HCT116 (cell line): Measurements from ENCODE around the gene ENDOD1. TPM values are rescaled to one million over a fixed set of nuclear protein-coding genes. Genes with fewer than 3 reads are reported as not detected.

ENCODE experiments used
- ATAC-seq: fragments of 200-7000 bp; cut with Tn5 transposase; 2 replicates; pipeline ENCODE4 v1.9.1; 2020; ENCODE audit warnings: mild to moderate bottlenecking, moderate library complexity
- BruUV-seq: library from RNA; stranded (reverse); fragments of 400-500 nt; replicated peaks from 2 replicates; lab custom pipeline; 2021; lab: Mats Ljungman, UMichigan
- CTCF ChIA-PET: fragments of 300-600 bp; sonication (Branson Sonifier 250); formaldehyde crosslinking; loops from one replicate; lab custom pipeline; 2021; ENCODE audit warnings: antibody characterized with exemption; lab: Charles Lee
- POLR2A ChIA-PET: fragments of 300-600, 350-600 bp; sonication (Branson Sonifier 250); formaldehyde crosslinking; loops from one replicate; lab custom pipeline; 2021; ENCODE audit warnings: antibody characterized with exemption; lab: Charles Lee
- RAD21 ChIA-PET, 2 experiments: fragments of 300-600 bp; sonication (Branson Sonifier 250); formaldehyde crosslinking; loops; one replicate each; lab custom pipeline; 2023; ENCODE audit warnings: low total read pairs in 2 of 2; ENCODE audit not compliant: uncharacterized antibody in 2 of 2, unreplicated experiment in 2 of 2, low non-redundant PET in 1 of 2; lab: Charles Lee
- DNase-seq: peaks from one replicate; pipeline ENCODE4 v3.0.0-alpha.2; 2010; ENCODE audit warnings: low read depth, low spot score
- H2AFZ ChIP-seq: fragments of 200-600 bp; shearing (Covaris generic), sonication (generic); 2 replicates; pipeline ENCODE4 v1.6.1; 2017; ENCODE audit warnings: low read depth, mixed run types, mixed read lengths, antibody characterized with exemption, low read length; ENCODE audit not compliant: poor library complexity, severe bottlenecking
- H3K27ac ChIP-seq: 2 replicates; pipeline ENCODE4 v1.5.1; 2012; ENCODE audit warnings: low read depth, low read length
- H3K27me3 ChIP-seq: fragments of 200-600 bp; sonication (generic); 2 replicates; pipeline ENCODE4 v1.6.1; 2016; ENCODE audit warnings: mixed run types, low read length, mixed read lengths; ENCODE audit not compliant: insufficient read depth
- H3K36me3 ChIP-seq, 2 experiments: fragments of 200-500 bp in 1 of 2; fragments of 200-600 bp in 1 of 2; sonication (Bioruptor generic) in 1 of 2; sonication (generic) in 1 of 2; 2 replicates each; pipeline versions ENCODE4 v1.5.1 to v1.6.1; 2014 to 2016; ENCODE audit warnings: low read length in 2 of 2, inconsistent platforms in 1 of 2, mixed read lengths in 1 of 2, mixed run types in 1 of 2; ENCODE audit not compliant: insufficient read depth in 2 of 2, control insufficient read depth in 1 of 2
- H3K4me1 ChIP-seq, 2 experiments: fragments of 200-600 bp in 1 of 2; sonication (generic) in 1 of 2; 2 replicates each; pipeline versions ENCODE4 v1.5.1 to v1.6.1; 2012 to 2017; ENCODE audit warnings: low read length in 2 of 2, inconsistent platforms in 1 of 2, mild to moderate bottlenecking in 1 of 2, mixed read lengths in 1 of 2, mixed run types in 1 of 2, moderate library complexity in 1 of 2; ENCODE audit not compliant: insufficient read depth in 2 of 2, control insufficient read depth in 1 of 2
- H3K4me2 ChIP-seq: fragments of 200-600 bp; sonication (generic); 2 replicates; pipeline ENCODE4 v1.6.1; 2017; ENCODE audit warnings: mixed run types, low read length, mixed read lengths
- H3K4me3 ChIP-seq, 2 experiments: fragments of 200-600 bp in 1 of 2; sonication (generic) in 1 of 2; replicated peaks in 1 of 2; 2 replicates each; pipeline ENCODE4 v1.5.1; 2011 to 2016; ENCODE audit warnings: low read length in 2 of 2, control low read depth in 1 of 2, low read depth in 1 of 2, mild to moderate bottlenecking in 1 of 2, mixed read lengths in 1 of 2, mixed run types in 1 of 2
- H3K79me2 ChIP-seq: fragments of 200-600 bp; sonication (generic); 2 replicates; pipeline ENCODE4 v1.6.1; 2017; ENCODE audit warnings: mild to moderate bottlenecking, mixed run types, low read length, moderate library complexity, mixed read lengths; ENCODE audit not compliant: insufficient read depth
- H3K9ac ChIP-seq: fragments of 200-600 bp; sonication (generic); 2 replicates; pipeline ENCODE4 v1.6.1; 2016; ENCODE audit warnings: low read length, mixed read lengths
- H3K9me2 ChIP-seq: fragments of 200-600 bp; sonication (generic), shearing (Covaris generic); 2 replicates; pipeline ENCODE4 v1.6.1; 2017; ENCODE audit warnings: mixed run types, mild to moderate bottlenecking, moderate library complexity; ENCODE audit not compliant: insufficient read depth
- H3K9me3 ChIP-seq, 2 experiments: fragments of 200-500 bp in 1 of 2; fragments of 200-600 bp in 1 of 2; sonication (Bioruptor generic) in 1 of 2; sonication (generic) in 1 of 2; 2 replicates each; pipeline ENCODE4 v1.6.1; 2014 to 2017; ENCODE audit warnings: low read length in 2 of 2, mixed read lengths in 2 of 2, inconsistent platforms in 1 of 2, low read depth in 1 of 2, mild to moderate bottlenecking in 1 of 2, mixed run types in 1 of 2, moderate library complexity in 1 of 2; ENCODE audit not compliant: control insufficient read depth in 1 of 2, insufficient read depth in 1 of 2
- H4K20me1 ChIP-seq: fragments of 200-600 bp; sonication (generic), shearing (Covaris generic); 2 replicates; pipeline ENCODE4 v1.6.1; 2017; ENCODE audit warnings: mixed run types, mild to moderate bottlenecking, moderate library complexity; ENCODE audit not compliant: insufficient read depth
- CBX3 ChIP-seq: IDR thresholded peaks from 2 replicates; pipeline ENCODE4 v1.6.1; 2012; ENCODE audit warnings: low read depth
- CEBPB ChIP-seq: IDR thresholded peaks from 2 replicates; pipeline ENCODE4 v1.6.1; 2012; ENCODE audit warnings: low read depth
- EGR1 ChIP-seq: IDR thresholded peaks from 2 replicates; pipeline ENCODE4 v1.6.1; 2012; ENCODE audit warnings: low read depth
- ELF1 ChIP-seq: IDR thresholded peaks from 2 replicates; pipeline ENCODE4 v1.6.1; 2012; ENCODE audit warnings: low read depth, borderline replicate concordance
- EZH2 ChIP-seq: fragments of 200-600 bp; sonication (generic); IDR thresholded peaks from 2 replicates; pipeline ENCODE4 v1.6.1; 2017; ENCODE audit warnings: antibody characterized with exemption, mixed run types
- EZH2phosphoT487 ChIP-seq: fragments of 200-600 bp; IDR thresholded peaks from 2 replicates; pipeline ENCODE4 v1.6.1; 2018; ENCODE audit warnings: antibody characterized with exemption, borderline replicate concordance
- FOSL1 ChIP-seq: IDR thresholded peaks from 2 replicates; pipeline ENCODE4 v1.6.1; 2012; ENCODE audit warnings: low read depth
- JUND ChIP-seq: IDR thresholded peaks from 2 replicates; pipeline ENCODE4 v1.6.1; 2012
- POLR2A ChIP-seq: IDR thresholded peaks from 2 replicates; pipeline ENCODE4 v1.7.0; 2011; ENCODE audit warnings: borderline replicate concordance; ENCODE audit not compliant: insufficient read depth, insufficient read length; ENCODE audit errors: extremely low read depth
- POLR2AphosphoS5 ChIP-seq: IDR thresholded peaks from 2 replicates; pipeline ENCODE4 v1.6.1; 2011; ENCODE audit warnings: mild to moderate bottlenecking, low read depth, low read length, moderate library complexity
- RAD21 ChIP-seq: IDR thresholded peaks from 2 replicates; pipeline ENCODE4 v1.6.1; 2012; ENCODE audit warnings: low read depth, mild to moderate bottlenecking
- REST ChIP-seq: IDR thresholded peaks from 2 replicates; pipeline ENCODE4 v1.6.1; 2012; ENCODE audit warnings: low read depth
- SP1 ChIP-seq: IDR thresholded peaks from 2 replicates; pipeline ENCODE4 v1.6.1; 2012; ENCODE audit warnings: low read depth
- SRF ChIP-seq: IDR thresholded peaks from 2 replicates; pipeline ENCODE4 v1.6.1; 2012; ENCODE audit warnings: low read depth
- TCF7L2 ChIP-seq: IDR thresholded peaks from 2 replicates; pipeline ENCODE4 v1.7.0; 2011; ENCODE audit warnings: borderline replicate concordance, inconsistent platforms; ENCODE audit not compliant: insufficient read depth, insufficient read length; ENCODE audit errors: extremely low read depth
- YY1 ChIP-seq: IDR thresholded peaks from 2 replicates; pipeline ENCODE4 v1.6.1; 2011; ENCODE audit warnings: low read length, low read depth, moderate library complexity, mild to moderate bottlenecking; ENCODE audit not compliant: insufficient replicate concordance; ENCODE audit errors: extremely low read depth
- ZFX ChIP-seq: fragments of 450-650 bp; IDR thresholded peaks from 2 replicates; pipeline ENCODE4 v1.6.1; 2017
- intact Hi-C: fragments of 100-400 bp; cut with micrococcal nuclease; formaldehyde crosslinking; loops from 2 replicates; pipeline ENCODE4 v1.10.0; 2022
- total RNA-seq: library from RNA; stranded (reverse); gene quantifications from one replicate; pipeline ENCODE4 v1.2.1, GENCODE V29; 2021; ENCODE audit not compliant: unreplicated experiment
- TF ChIP-seq, protein P1 (sequence below), 3 experiments: fragments of 200-600 bp in 1 of 3; sonication (generic) in 1 of 3; IDR thresholded peaks in 2 of 3; conservative IDR thresholded peaks in 1 of 3; 2 replicates each; pipeline ENCODE4 v1.5.1; 2012 to 2017; ENCODE audit warnings: low read depth in 2 of 3, low read length in 2 of 3, antibody characterized with exemption in 1 of 3, borderline replicate concordance in 1 of 3, control low read depth in 1 of 3, mild to moderate bottlenecking in 1 of 3, mixed read lengths in 1 of 3, mixed run types in 1 of 3, moderate library complexity in 1 of 3; ENCODE audit not compliant: insufficient read depth in 1 of 3
- TF ChIP-seq, protein P2 (sequence below): IDR thresholded peaks from 2 replicates; pipeline ENCODE4 v1.6.1; 2012
- TF ChIP-seq, protein P3 (sequence below): IDR thresholded peaks from 2 replicates; pipeline ENCODE4 v1.6.1; 2011; ENCODE audit warnings: mild to moderate bottlenecking, low read length, moderate library complexity; ENCODE audit not compliant: insufficient replicate concordance; ENCODE audit errors: extremely low read depth

The ENDOD1 gene
- total RNA-seq, 1 experiment from 2014 or later = 33.6 TPM

DNA sequence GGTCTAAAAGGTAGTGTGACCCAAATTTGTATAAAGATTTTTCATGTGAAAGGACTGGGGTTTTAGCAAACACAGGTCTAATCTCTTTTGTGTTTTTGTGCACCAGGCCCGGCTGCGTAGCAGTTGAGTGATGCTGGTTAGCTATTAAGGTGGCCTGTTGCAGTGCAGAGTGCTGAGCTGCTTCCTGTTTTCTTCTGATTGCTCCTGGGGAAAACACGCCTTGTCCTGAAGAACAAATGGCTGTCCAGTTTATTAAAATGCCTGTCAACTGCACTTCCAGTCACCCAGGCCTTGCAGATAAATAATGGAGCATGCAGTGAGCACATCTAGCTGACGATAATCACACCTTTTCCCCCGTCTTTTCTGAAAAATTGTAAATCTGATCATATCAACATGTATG, 21.1 kb upstream of the ENDOD1 start:
- ATAC-seq (peak; percentile 62), DNase-seq (peak; percentile 94)
- intact Hi-C loops = loop anchor here (2.0 to 5.0 kb wide), 6 partner anchors 24 to 1359 kb away; partner anchors contain the start of gene FAM76B
- Histone ChIP-seq H3K9me2 (no peaks in the 10 kb centered on the region), H2AFZ (no peak overlapping the region), H3K9me3 (no peaks in the 10 kb centered on the region), H3K79me2 (peaks cover 26% of the 10 kb centered on the region), H4K20me1 (no peaks in the 10 kb centered on the region), H3K36me3 (no peaks in the 10 kb centered on the region), H3K9ac (peak overlapping the region; percentile 79), H3K4me3 (peak overlapping the region; percentile 69 to 84), H3K4me2 (peak overlapping the region; percentile 79), H3K27ac (peak overlapping the region; percentile 96; the same call in 1 of the 2 replicates), H3K27me3 (no peaks in the 10 kb centered on the region), H3K4me1 (peaks cover 19 to 28% of the 10 kb centered on the region in 2 experiments)
- POLR2A ChIA-PET = interaction anchor here (1.4 to 3.1 kb wide), 5 partner anchors 16 to 82 kb away, joined by 4 to 28 read pairs (median 7); partner anchors contain the start of gene ENDOD1
- no TSS peak for BruUV-seq
- CTCF ChIA-PET = interaction anchor here (0.7 to 3.4 kb wide), 8 partner anchors 23 to 445 kb away, joined by 3 to 23 read pairs (median 4); partner anchors contain the start of genes CWC15 and ENDOD1
- RAD21 ChIA-PET = interaction anchor here (0.7 to 1.1 kb wide), 2 partner anchors 82 kb away, joined by 3 read pairs; no protein-coding TSS in a partner anchor
- TF ChIP-seq EGR1 (no peak), POLR2A (peak; percentile 73), POLR2AphosphoS5 (peak; percentile 95), REST (no peak), CEBPB (no peak), SRF (peak; percentile 59), SP1 (peak; percentile 88), YY1 (peak; percentile 48), ELF1 (peak; percentile 87), EZH2phosphoT487 (no peak), JUND (peak; percentile 26; the same call in 1 of the 2 replicates), TCF7L2 (no peak), EZH2 (no peak), CBX3 (no peak), FOSL1 (peak; percentile 28; the same call in 1 of the 2 replicates), RAD21 (no peak; the same call in 1 of the 2 replicates), ZFX (peak; percentile 40; the same call in 1 of the 2 replicates)
- TF ChIP-seq, protein P1, sequence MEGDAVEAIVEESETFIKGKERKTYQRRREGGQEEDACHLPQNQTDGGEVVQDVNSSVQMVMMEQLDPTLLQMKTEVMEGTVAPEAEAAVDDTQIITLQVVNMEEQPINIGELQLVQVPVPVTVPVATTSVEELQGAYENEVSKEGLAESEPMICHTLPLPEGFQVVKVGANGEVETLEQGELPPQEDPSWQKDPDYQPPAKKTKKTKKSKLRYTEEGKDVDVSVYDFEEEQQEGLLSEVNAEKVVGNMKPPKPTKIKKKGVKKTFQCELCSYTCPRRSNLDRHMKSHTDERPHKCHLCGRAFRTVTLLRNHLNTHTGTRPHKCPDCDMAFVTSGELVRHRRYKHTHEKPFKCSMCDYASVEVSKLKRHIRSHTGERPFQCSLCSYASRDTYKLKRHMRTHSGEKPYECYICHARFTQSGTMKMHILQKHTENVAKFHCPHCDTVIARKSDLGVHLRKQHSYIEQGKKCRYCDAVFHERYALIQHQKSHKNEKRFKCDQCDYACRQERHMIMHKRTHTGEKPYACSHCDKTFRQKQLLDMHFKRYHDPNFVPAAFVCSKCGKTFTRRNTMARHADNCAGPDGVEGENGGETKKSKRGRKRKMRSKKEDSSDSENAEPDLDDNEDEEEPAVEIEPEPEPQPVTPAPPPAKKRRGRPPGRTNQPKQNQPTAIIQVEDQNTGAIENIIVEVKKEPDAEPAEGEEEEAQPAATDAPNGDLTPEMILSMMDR (IDR thresholded peaks at IDR 0.05 in 2 of 3, conservative IDR thresholded peaks at IDR 0.05 in 1 of 3; ENCODE audit: borderline replicate concordance in 1 of 3, insufficient read depth in 1 of 3, low read depth in 2 of 3, low read length in 2 of 3) = no peak
- TF ChIP-seq, protein P2, sequence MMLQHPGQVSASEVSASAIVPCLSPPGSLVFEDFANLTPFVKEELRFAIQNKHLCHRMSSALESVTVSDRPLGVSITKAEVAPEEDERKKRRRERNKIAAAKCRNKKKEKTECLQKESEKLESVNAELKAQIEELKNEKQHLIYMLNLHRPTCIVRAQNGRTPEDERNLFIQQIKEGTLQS = no peak
- TF ChIP-seq, protein P3, sequence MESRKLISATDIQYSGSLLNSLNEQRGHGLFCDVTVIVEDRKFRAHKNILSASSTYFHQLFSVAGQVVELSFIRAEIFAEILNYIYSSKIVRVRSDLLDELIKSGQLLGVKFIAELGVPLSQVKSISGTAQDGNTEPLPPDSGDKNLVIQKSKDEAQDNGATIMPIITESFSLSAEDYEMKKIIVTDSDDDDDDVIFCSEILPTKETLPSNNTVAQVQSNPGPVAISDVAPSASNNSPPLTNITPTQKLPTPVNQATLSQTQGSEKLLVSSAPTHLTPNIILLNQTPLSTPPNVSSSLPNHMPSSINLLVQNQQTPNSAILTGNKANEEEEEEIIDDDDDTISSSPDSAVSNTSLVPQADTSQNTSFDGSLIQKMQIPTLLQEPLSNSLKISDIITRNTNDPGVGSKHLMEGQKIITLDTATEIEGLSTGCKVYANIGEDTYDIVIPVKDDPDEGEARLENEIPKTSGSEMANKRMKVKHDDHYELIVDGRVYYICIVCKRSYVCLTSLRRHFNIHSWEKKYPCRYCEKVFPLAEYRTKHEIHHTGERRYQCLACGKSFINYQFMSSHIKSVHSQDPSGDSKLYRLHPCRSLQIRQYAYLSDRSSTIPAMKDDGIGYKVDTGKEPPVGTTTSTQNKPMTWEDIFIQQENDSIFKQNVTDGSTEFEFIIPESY = no peak
